Breast epithelium (tissue), 4 donors: Measurements from ENCODE around the gene IGF1R. TPM values are rescaled to one million over a fixed set of nuclear protein-coding genes. Genes with fewer than 3 reads are reported as not detected.

Experiments
- DNase-seq, 2 donors: peaks; one replicate each; pipeline ENCODE4 v3.0.0-alpha.2; 2019; ENCODE audit warnings: low spot score in 2 of 2
- H3K27ac ChIP-seq, 2 donors: fragments of 200-600 bp; sonication (generic) in 1 of 2; one replicate each; pipeline ENCODE4 v1.5.1; 2016 to 2019; ENCODE audit warnings: mild to moderate bottlenecking in 1 of 2
- H3K27me3 ChIP-seq, 2 donors: fragments of 200-600 bp; sonication (generic) in 1 of 2; one replicate each; pipeline versions ENCODE4 v1.5.1 to v1.6.0; 2017 to 2019; ENCODE audit warnings: control low read depth in 1 of 2, mild to moderate bottlenecking in 1 of 2
- H3K36me3 ChIP-seq: fragments of 200-600 bp; one replicate; pipeline ENCODE4 v1.5.1; 2019
- H3K4me1 ChIP-seq, 2 donors: fragments of 200-600 bp; sonication (generic); one replicate each; pipeline ENCODE4 v1.5.1; 2016 to 2019; ENCODE audit warnings: control low read depth in 1 of 2
- H3K4me3 ChIP-seq, 3 donors: fragments of 200-600 bp; sonication (generic); 1 replicate in 2 of 3; 2 replicates in 1 of 3; pipeline ENCODE4 v1.5.1; 2016 to 2019; ENCODE audit warnings: mild to moderate bottlenecking in 3 of 3, moderate library complexity in 2 of 3
- H3K9me3 ChIP-seq, 2 donors: fragments of 200-600 bp; sonication (generic) in 1 of 2; one replicate each; pipeline ENCODE4 v1.5.1; 2016 to 2019; ENCODE audit warnings: control low read depth in 1 of 2
- POLR2A ChIP-seq: fragments of 450-650 bp; IDR thresholded peaks from one replicate; pipeline ENCODE4 v1.6.1; 2016; ENCODE audit warnings: antibody characterized with exemption, mild to moderate bottlenecking, moderate library complexity
- POLR2AphosphoS5 ChIP-seq, 3 donors: sonication (generic); formaldehyde crosslinking; IDR thresholded peaks; one replicate each; pipeline ENCODE4 v1.6.1; 2017; ENCODE audit warnings: antibody characterized with exemption in 3 of 3
- intact Hi-C: fragments of 100-400 bp; cut with DNase I; formaldehyde crosslinking; loops from one replicate; pipeline ENCODE4 v1.15.1; 2023; ENCODE audit warnings: low total_unique reads
- total RNA-seq, 3 donors: library from RNA; depleted of rRNA; stranded (reverse); fragments of >200 nt; gene quantifications; one replicate each; pipeline ENCODE4 v1.1.0, GENCODE V29; 2016
- TF ChIP-seq, protein P1 (sequence below), 3 donors: fragments of 450-650 bp; IDR thresholded peaks; one replicate each; pipeline ENCODE4 v1.5.1; 2016 to 2017; ENCODE audit warnings: antibody characterized with exemption in 3 of 3, mild to moderate bottlenecking in 3 of 3, moderate library complexity in 3 of 3

Gene IGF1R
- total RNA-seq, 3 donors from 2014 or later, result 61.8 to 146 (median 103) TPM

DNA sequence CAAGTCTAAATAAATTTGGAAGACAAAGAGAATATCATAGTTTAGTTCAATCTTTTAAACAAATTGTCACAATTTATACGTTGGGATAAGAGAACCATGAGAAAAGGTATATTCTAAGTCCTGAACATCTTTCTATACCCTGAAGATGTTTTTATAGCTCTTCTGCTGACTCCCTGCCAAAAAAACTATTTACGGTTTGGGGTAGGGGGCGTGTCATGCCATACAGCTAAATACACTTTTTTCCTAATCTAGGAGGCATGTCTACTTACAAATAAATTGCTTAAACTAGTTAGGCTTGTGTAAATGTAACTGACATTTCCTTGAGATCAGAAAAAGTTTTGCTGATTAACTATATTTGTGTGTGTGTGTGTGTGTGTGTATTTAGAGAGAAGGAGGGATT lies 195.9 kb downstream of the IGF1R start:
- Histone ChIP-seq H3K4me1 (peaks cover 0 to 4% of the 10 kb centered on the region in 2 donors), H3K36me3 (no peaks in the 10 kb centered on the region), H3K27me3 (no peaks in the 10 kb centered on the region), H3K9me3 (no peaks in the 10 kb centered on the region), H3K4me3 (no peak overlapping the region), H3K27ac (no peak overlapping the region)
- no peak for DNase-seq
- intact Hi-C loops, result no loop called here
- TF ChIP-seq, protein P1, sequence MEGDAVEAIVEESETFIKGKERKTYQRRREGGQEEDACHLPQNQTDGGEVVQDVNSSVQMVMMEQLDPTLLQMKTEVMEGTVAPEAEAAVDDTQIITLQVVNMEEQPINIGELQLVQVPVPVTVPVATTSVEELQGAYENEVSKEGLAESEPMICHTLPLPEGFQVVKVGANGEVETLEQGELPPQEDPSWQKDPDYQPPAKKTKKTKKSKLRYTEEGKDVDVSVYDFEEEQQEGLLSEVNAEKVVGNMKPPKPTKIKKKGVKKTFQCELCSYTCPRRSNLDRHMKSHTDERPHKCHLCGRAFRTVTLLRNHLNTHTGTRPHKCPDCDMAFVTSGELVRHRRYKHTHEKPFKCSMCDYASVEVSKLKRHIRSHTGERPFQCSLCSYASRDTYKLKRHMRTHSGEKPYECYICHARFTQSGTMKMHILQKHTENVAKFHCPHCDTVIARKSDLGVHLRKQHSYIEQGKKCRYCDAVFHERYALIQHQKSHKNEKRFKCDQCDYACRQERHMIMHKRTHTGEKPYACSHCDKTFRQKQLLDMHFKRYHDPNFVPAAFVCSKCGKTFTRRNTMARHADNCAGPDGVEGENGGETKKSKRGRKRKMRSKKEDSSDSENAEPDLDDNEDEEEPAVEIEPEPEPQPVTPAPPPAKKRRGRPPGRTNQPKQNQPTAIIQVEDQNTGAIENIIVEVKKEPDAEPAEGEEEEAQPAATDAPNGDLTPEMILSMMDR (IDR thresholded peaks at IDR 0.05), result no peak
- no peak for TF ChIP-seq POLR2A
- TF ChIP-seq POLR2AphosphoS5 (IDR thresholded peaks at IDR 0.05), result no peak

DNA sequence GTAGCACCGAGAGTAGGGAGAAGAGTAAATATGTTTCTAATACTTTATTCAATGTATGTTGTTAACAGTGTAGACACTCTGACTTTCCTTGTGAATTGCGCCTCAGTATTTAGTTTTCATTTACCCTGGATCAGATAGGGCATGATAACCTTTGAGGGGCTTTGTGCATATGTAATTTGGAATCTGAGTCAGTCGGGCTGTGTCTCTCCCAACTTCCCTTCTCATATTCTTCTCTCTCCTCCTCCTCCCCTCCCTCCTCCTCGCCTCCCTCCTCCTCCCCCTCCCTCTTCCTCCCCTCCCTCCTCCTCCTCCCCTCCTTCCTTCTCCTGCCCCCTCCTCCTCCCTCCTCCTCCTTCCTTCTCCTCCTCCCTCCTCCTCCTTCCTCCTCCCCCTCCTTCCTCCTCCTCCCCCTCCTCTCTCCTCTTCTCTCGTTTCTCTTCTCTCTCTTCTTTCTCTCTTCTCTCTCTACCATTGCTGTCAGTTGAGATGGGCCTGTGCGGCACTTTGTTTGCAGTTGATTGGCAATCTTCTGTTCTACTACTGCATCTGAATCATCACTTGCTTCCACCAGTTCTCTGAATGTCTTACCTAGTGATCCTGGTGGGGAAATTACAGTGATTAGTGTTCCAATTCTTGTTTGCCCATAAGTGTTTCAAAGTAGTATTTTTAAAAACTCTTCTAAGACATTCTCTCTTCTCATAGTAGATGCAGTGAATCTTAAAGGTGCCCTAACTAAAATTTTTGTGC lies 197.0 kb downstream of the IGF1R start:
- TF ChIP-seq POLR2AphosphoS5 (IDR thresholded peaks at IDR 0.05), result no peak
- TF ChIP-seq, protein P1 (IDR thresholded peaks at IDR 0.05), result no peak
- no peak for TF ChIP-seq POLR2A
- H3K4me1 ChIP-seq, result peaks cover 0 to 5% of the 10 kb centered on the region in 2 donors
- no peak for DNase-seq
- no peaks in the 10 kb centered on the region for H3K9me3 ChIP-seq
- H3K36me3 ChIP-seq, result no peaks in the 10 kb centered on the region
- no peaks in the 10 kb centered on the region for H3K27me3 ChIP-seq
- H3K27ac ChIP-seq, result no peak overlapping the region
- intact Hi-C loops, result no loop called here
- H3K4me3 ChIP-seq, result no peak overlapping the region

DNA sequence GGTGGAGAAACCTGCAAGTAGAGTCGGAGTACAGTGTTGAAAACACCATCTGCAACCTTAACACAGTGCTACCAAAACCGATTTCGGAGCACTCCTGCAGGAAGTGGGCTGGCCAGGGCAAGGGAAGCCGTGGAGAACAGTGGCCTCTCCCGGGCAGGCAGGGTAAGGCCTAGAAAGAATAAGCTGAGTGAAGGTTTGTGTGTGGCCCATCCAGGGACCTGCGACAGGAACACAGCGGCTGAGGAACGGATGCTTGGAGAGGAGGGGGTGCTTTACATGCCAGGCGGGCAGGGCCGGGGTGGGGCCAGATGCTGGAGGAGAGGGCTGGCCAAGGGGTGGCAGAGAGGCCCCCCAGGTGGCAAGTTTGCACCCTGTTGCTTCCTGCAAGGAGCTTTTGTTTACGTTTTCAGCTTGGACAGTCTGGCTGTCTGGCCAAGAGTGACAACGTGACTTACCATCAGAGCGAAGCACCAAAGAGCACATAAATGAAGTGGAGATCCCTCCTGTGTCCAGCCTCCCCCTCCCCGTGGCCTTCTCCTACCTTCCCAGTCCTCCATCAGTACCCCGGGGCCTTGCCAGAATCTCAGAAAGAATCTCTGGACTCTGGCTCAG lies 202.7 kb downstream of the IGF1R start:
- intact Hi-C loops, result no loop called here
- Histone ChIP-seq H3K27ac (peak overlapping the region; percentile 88 to 94), H3K4me3 (peak overlapping the region in 2 of 3 donors; percentile 74 to 78), H3K36me3 (no peaks in the 10 kb centered on the region), H3K4me1 (peaks cover 6 to 29% of the 10 kb centered on the region in 2 donors), H3K9me3 (no peaks in the 10 kb centered on the region), H3K27me3 (no peaks in the 10 kb centered on the region)
- peak; percentile 80 to 83 for DNase-seq
- TF ChIP-seq POLR2AphosphoS5 (IDR thresholded peaks at IDR 0.05) (peak in 1 of 3 donors; percentile 46), POLR2A (no peak)
- TF ChIP-seq, protein P1 (IDR thresholded peaks at IDR 0.05), result peak; percentile 62 to 85 (median 75)

DNA sequence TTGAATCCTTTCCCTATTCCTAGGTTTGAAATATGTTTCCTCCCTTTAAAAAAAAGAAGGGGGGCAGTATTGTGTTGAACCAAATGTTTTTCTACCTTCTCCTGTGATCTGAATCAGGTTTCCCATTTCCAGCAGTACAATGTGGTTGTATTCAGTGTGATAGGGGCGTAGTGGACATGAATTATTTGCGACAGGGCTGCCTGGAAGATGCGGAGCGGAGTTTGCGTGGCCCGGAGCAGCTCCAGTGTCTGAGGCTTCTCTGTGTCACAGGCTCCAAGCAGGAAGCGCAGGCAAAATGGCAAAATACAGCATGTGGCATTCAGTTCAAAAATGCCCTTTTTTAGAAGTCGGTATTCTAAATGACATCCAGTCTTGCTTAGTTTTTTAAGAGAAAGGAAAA lies 204.8 kb downstream of the IGF1R start:
- peak; percentile 85 for DNase-seq
- H3K4me1 ChIP-seq, result peaks cover 6 to 29% of the 10 kb centered on the region in 2 donors
- TF ChIP-seq, protein P1 (IDR thresholded peaks at IDR 0.05), result peak in 1 of 3 donors; percentile 13
- peak in 2 of 3 donors; percentile 59 to 78 for TF ChIP-seq POLR2AphosphoS5 (IDR thresholded peaks at IDR 0.05)
- TF ChIP-seq POLR2A, result no peak
- H3K4me3 ChIP-seq, result peak overlapping the region; percentile 56 to 78 (median 74)
- no peaks in the 10 kb centered on the region for H3K36me3 ChIP-seq
- H3K27ac ChIP-seq, result peak overlapping the region; percentile 88 to 94
- no peaks in the 10 kb centered on the region for H3K27me3 ChIP-seq
- H3K9me3 ChIP-seq, result no peaks in the 10 kb centered on the region
- intact Hi-C loops, result no loop called here
